HL-60 (cell line): ENCODE results near the gene TFAP2A.

Source experiments
- DNase-seq, 2 experiments: peaks; one replicate each; pipeline ENCODE4 v3.0.0-alpha.2; 2010 to 2020; ENCODE audit warnings: low read depth in 1 of 2, low spot score in 1 of 2
- H3K27ac ChIP-seq: fragments of 250-450 bp; sonication (Bioruptor Pico); replicated peaks from 2 replicates; pipeline ENCODE4 v1.5.1; 2020; ENCODE audit warnings: mild to moderate bottlenecking, moderate library complexity
- H3K27me3 ChIP-seq: fragments of 250-450 bp; sonication (Bioruptor Pico); 2 replicates; pipeline ENCODE4 v1.5.1; 2021; ENCODE audit warnings: mild to moderate bottlenecking, moderate library complexity; ENCODE audit not compliant: insufficient read depth, poor library complexity, severe bottlenecking
- H3K4me3 ChIP-seq: replicated peaks from 2 replicates; pipeline ENCODE4 v1.5.1; 2011; ENCODE audit warnings: mild to moderate bottlenecking, control low read depth, low read length; ENCODE audit not compliant: insufficient read depth
- GABPA ChIP-seq: IDR thresholded peaks from 2 replicates; pipeline ENCODE4 v1.6.1; 2012; ENCODE audit warnings: low read depth
- POLR2AphosphoS5 ChIP-seq: IDR thresholded peaks from 2 replicates; pipeline ENCODE4 v1.6.1; 2012; ENCODE audit warnings: low read depth
- SPI1 ChIP-seq: IDR thresholded peaks from 2 replicates; pipeline ENCODE4 v1.6.1; 2012; ENCODE audit warnings: low read depth, mild to moderate bottlenecking, borderline replicate concordance
- TF ChIP-seq, protein P1 (sequence below): IDR thresholded peaks from one replicate; pipeline ENCODE4 v1.5.1; 2011; ENCODE audit warnings: low read length, control low read depth, inconsistent platforms; ENCODE audit not compliant: insufficient read depth
- TF ChIP-seq, protein P2 (sequence below): IDR thresholded peaks from 2 replicates; pipeline ENCODE4 v1.6.1; 2012; ENCODE audit warnings: low read depth; ENCODE audit not compliant: insufficient replicate concordance

Gene TFAP2A

DNA sequence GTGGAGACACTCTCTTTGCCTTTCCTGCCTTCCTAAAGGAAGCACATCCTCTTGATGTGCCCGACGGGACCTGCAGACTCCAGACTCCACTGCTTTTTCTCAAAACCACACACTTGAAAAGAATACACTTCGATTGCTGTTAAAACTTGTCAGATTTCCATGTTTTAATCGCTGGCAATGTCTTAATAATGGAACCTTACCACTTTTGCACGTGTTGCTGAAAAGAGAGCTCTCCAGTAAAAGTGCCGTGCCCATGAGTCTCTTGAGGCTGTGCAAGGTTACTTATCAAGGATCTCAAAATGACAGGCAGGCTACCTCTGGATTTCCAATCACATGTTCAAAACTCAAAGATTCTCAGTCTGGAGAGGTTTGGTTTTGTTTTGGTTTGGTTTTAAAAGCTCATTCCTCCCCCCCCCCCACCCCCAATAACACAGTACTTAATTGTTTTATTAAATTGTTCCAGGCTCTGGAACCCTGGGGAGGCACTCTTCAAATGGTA, 12.0 kb upstream of the TFAP2A start:
- TF ChIP-seq, protein P1, sequence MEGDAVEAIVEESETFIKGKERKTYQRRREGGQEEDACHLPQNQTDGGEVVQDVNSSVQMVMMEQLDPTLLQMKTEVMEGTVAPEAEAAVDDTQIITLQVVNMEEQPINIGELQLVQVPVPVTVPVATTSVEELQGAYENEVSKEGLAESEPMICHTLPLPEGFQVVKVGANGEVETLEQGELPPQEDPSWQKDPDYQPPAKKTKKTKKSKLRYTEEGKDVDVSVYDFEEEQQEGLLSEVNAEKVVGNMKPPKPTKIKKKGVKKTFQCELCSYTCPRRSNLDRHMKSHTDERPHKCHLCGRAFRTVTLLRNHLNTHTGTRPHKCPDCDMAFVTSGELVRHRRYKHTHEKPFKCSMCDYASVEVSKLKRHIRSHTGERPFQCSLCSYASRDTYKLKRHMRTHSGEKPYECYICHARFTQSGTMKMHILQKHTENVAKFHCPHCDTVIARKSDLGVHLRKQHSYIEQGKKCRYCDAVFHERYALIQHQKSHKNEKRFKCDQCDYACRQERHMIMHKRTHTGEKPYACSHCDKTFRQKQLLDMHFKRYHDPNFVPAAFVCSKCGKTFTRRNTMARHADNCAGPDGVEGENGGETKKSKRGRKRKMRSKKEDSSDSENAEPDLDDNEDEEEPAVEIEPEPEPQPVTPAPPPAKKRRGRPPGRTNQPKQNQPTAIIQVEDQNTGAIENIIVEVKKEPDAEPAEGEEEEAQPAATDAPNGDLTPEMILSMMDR: no peak
- TF ChIP-seq POLR2AphosphoS5: no peak
- Histone ChIP-seq H3K27me3 (peaks cover 39% of the 10 kb centered on the region), H3K27ac (no peak overlapping the region), H3K4me3 (no peak overlapping the region)
- no peak for DNase-seq

- peaks cover 46% of the 10 kb centered on the region for H3K27me3 ChIP-seq
- TF ChIP-seq GABPA (no peak), SPI1 (no peak), POLR2AphosphoS5 (no peak)
- TF ChIP-seq, protein P2, sequence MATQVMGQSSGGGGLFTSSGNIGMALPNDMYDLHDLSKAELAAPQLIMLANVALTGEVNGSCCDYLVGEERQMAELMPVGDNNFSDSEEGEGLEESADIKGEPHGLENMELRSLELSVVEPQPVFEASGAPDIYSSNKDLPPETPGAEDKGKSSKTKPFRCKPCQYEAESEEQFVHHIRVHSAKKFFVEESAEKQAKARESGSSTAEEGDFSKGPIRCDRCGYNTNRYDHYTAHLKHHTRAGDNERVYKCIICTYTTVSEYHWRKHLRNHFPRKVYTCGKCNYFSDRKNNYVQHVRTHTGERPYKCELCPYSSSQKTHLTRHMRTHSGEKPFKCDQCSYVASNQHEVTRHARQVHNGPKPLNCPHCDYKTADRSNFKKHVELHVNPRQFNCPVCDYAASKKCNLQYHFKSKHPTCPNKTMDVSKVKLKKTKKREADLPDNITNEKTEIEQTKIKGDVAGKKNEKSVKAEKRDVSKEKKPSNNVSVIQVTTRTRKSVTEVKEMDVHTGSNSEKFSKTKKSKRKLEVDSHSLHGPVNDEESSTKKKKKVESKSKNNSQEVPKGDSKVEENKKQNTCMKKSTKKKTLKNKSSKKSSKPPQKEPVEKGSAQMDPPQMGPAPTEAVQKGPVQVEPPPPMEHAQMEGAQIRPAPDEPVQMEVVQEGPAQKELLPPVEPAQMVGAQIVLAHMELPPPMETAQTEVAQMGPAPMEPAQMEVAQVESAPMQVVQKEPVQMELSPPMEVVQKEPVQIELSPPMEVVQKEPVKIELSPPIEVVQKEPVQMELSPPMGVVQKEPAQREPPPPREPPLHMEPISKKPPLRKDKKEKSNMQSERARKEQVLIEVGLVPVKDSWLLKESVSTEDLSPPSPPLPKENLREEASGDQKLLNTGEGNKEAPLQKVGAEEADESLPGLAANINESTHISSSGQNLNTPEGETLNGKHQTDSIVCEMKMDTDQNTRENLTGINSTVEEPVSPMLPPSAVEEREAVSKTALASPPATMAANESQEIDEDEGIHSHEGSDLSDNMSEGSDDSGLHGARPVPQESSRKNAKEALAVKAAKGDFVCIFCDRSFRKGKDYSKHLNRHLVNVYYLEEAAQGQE: no peak
- TF ChIP-seq, protein P1: no peak
- no peak overlapping the region for H3K4me3 ChIP-seq
- no peak overlapping the region for H3K27ac ChIP-seq
- DNase-seq: no peak
These were observed 11.3 kb upstream of the TFAP2A start for GRCh38 chr6:10425975-10426780.

- DNase-seq: no peak
- H3K27ac ChIP-seq: no peak overlapping the region
- TF ChIP-seq, protein P1: no peak
- TF ChIP-seq, protein P2: no peak
- TF ChIP-seq POLR2AphosphoS5: no peak
- TF ChIP-seq GABPA: no peak
- TF ChIP-seq SPI1: no peak
- peaks cover 54% of the 10 kb centered on the region for H3K27me3 ChIP-seq
- no peak overlapping the region for H3K4me3 ChIP-seq
These were observed 10.5 kb upstream of the TFAP2A start for GRCh38 chr6:10425176-10425974.
